GM18505 (cell line): ENCODE results near the gene MAP3K3.
A peak's percentile ranks its signal among the peaks of the same experiment; 100 is the strongest.

ENCODE experiments used
- ATAC-seq: cut with Tn5 transposase; IDR thresholded peaks from one replicate; pipeline ENCODE4 v1.9.1; 2021; ENCODE audit not compliant: unreplicated experiment
- POLR2A ChIP-seq: IDR thresholded peaks from 4 replicates; pipeline ENCODE4 v1.6.1; 2011; ENCODE audit warnings: borderline replicate concordance; ENCODE audit not compliant: insufficient read depth, insufficient read length; ENCODE audit errors: extremely low read depth

Gene MAP3K3

GRCh38 chr17:63629627-63630026 lies 7.4 kb downstream of the MAP3K3 start:
- no peak for TF ChIP-seq POLR2A
- no peak for ATAC-seq

GRCh38 chr17:63631062-63631461 lies 8.8 kb downstream of the MAP3K3 start:
- TF ChIP-seq POLR2A: no peak
- ATAC-seq: no peak

GRCh38 chr17:63631626-63632025 lies 9.4 kb downstream of the MAP3K3 start:
- TF ChIP-seq POLR2A: no peak
- no peak for ATAC-seq

- TF ChIP-seq POLR2A: no peak
- ATAC-seq: no peak
These were observed 11.5 kb downstream of the MAP3K3 start for GRCh38 chr17:63633742-63634141.

GRCh38 chr17:63634163-63634562 lies 11.9 kb downstream of the MAP3K3 start:
- no peak for ATAC-seq
- no peak for TF ChIP-seq POLR2A

- no peak for TF ChIP-seq POLR2A
- ATAC-seq: no peak
These were observed 12.6 kb downstream of the MAP3K3 start for GRCh38 chr17:63634816-63635215.

GRCh38 chr17:63635290-63635689 lies 13.1 kb downstream of the MAP3K3 start:
- no peak for TF ChIP-seq POLR2A
- ATAC-seq: no peak

GRCh38 chr17:63635787-63636186 lies 13.6 kb downstream of the MAP3K3 start:
- TF ChIP-seq POLR2A: no peak
- ATAC-seq: no peak

GRCh38 chr17:63639125-63639524 lies 16.9 kb downstream of the MAP3K3 start:
- no peak for ATAC-seq
- TF ChIP-seq POLR2A: no peak

GRCh38 chr17:63640038-63640437 lies 17.8 kb downstream of the MAP3K3 start:
- ATAC-seq: no peak

GRCh38 chr17:63641692-63642448 lies 19.7 kb downstream of the MAP3K3 start:
- no peak for ATAC-seq
- TF ChIP-seq POLR2A: no peak

More at GRCh38 chr17:63640038-63640437, 17.8 kb downstream of the MAP3K3 start:
- TF ChIP-seq POLR2A: no peak

GRCh38 chr17:63644846-63645245 lies 22.6 kb downstream of the MAP3K3 start:
- TF ChIP-seq POLR2A: no peak
- no peak for ATAC-seq

GRCh38 chr17:63645775-63646487 lies 23.7 kb downstream of the MAP3K3 start:
- no peak for TF ChIP-seq POLR2A
- peak; percentile 52 for ATAC-seq

GRCh38 chr17:63646488-63646806 lies 24.2 kb downstream of the MAP3K3 start:
- ATAC-seq: peak; percentile 63
- no peak for TF ChIP-seq POLR2A

GRCh38 chr17:63647065-63647725 lies 25.0 kb downstream of the MAP3K3 start:
- TF ChIP-seq POLR2A: no peak

GRCh38 chr17:63647936-63648335 lies 25.7 kb downstream of the MAP3K3 start:
- no peak for TF ChIP-seq POLR2A
- ATAC-seq: no peak

More at GRCh38 chr17:63647065-63647725, 25.0 kb downstream of the MAP3K3 start:
- ATAC-seq: no peak
